GM06990 (cell line): Measurements from ENCODE around the gene IFIT3.
A peak's percentile ranks its signal among the peaks of the same experiment; 100 is the strongest.

Source experiments
- DNase-seq: peaks from one replicate; pipeline ENCODE4 v3.0.0-alpha.2; 2011; ENCODE audit not compliant: insufficient read length; ENCODE audit errors: extremely low read depth
- H3K27me3 ChIP-seq: replicated peaks from 2 replicates; pipeline ENCODE4 v1.6.0; 2011; ENCODE audit warnings: low read length; ENCODE audit not compliant: control insufficient read depth, insufficient read depth
- H3K36me3 ChIP-seq: 2 replicates; pipeline ENCODE4 v1.5.1; 2011; ENCODE audit warnings: low read length; ENCODE audit not compliant: control insufficient read depth, insufficient read depth
- H3K4me3 ChIP-seq: replicated peaks from 2 replicates; pipeline ENCODE4 v1.5.1; 2011; ENCODE audit warnings: low read depth, mild to moderate bottlenecking, control low read depth, low read length
- TF ChIP-seq, protein P1 (sequence below): IDR thresholded peaks from 2 replicates; pipeline ENCODE4 v1.5.1; 2011; ENCODE audit warnings: low read length, control low read depth, mild to moderate bottlenecking, inconsistent platforms; ENCODE audit not compliant: insufficient read depth, poor library complexity, severe bottlenecking

The IFIT3 gene

DNA sequence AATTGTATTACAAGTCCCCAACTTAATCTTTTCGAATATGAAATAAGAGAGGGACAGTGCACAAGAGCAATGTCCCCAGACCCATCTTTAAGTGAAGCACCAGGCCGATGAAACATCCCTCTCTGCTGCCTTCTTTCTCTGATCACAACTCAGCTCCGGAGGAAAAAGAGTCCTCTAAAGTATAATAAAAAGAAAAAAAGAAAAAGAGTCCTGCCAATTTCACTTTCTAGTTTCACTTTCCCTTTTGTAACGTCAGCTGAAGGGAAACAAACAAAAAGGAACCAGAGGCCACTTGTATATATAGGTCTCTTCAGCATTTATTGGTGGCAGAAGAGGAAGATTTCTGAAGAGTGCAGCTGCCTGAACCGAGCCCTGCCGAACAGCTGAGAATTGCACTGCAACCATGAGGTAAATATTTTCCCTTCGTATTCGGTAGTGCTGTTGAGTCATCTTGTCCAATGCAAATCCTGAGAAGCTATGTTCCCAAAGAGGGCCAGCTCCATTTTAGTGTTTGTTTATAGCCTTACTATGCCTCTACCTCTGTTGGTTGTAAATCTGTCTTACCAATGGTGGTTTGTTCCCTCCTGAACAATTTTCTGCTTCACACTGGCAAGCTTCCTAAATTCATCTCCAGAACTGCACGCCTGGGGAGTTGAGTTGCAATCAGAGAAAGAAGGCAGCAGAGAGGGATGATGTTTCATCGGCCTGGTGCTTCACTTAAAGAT is 25.9 kb upstream of the IFIT3 start, which contains the start of gene IFIT2:
Gene IFIT2 (plus strand): TSS at position 326 of the 725 bp plus-strand sequence. CDS start 78 bp downstream, at position 404.
- H3K27me3 ChIP-seq: no peaks in the 10 kb centered on the region
- TF ChIP-seq, protein P1, sequence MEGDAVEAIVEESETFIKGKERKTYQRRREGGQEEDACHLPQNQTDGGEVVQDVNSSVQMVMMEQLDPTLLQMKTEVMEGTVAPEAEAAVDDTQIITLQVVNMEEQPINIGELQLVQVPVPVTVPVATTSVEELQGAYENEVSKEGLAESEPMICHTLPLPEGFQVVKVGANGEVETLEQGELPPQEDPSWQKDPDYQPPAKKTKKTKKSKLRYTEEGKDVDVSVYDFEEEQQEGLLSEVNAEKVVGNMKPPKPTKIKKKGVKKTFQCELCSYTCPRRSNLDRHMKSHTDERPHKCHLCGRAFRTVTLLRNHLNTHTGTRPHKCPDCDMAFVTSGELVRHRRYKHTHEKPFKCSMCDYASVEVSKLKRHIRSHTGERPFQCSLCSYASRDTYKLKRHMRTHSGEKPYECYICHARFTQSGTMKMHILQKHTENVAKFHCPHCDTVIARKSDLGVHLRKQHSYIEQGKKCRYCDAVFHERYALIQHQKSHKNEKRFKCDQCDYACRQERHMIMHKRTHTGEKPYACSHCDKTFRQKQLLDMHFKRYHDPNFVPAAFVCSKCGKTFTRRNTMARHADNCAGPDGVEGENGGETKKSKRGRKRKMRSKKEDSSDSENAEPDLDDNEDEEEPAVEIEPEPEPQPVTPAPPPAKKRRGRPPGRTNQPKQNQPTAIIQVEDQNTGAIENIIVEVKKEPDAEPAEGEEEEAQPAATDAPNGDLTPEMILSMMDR: no peak
- peaks cover 1% of the 10 kb centered on the region; the same call in 1 of the 2 replicates for H3K36me3 ChIP-seq
- DNase-seq: peak; percentile 66
- H3K4me3 ChIP-seq: peak within 1 kb of the TSS; percentile 64

DNA sequence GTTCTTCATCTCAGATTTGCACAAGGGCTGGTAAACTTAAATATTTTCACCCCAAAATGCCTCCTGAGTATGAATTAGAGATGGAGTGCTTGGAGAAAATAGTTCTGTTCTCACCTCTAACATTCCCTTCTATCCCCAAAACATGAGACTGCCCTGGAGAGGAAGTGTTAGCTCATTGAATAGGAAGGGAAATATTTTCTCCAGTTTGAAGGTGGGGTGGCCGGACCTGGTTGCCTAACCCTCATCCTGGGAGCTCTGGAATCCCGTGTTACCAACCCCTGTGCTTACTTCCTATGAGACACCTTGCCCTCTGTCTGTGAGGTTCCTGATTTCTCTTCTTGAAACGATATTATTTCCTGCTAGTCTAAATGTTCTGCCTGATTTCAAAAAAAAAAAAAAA is 25.2 kb upstream of the IFIT3 start:
- peaks cover 1% of the 10 kb centered on the region for H3K36me3 ChIP-seq
- TF ChIP-seq, protein P1: no peak
- DNase-seq: no peak
- H3K4me3 ChIP-seq: peak overlapping the region; percentile 64
- H3K27me3 ChIP-seq: no peaks in the 10 kb centered on the region

DNA sequence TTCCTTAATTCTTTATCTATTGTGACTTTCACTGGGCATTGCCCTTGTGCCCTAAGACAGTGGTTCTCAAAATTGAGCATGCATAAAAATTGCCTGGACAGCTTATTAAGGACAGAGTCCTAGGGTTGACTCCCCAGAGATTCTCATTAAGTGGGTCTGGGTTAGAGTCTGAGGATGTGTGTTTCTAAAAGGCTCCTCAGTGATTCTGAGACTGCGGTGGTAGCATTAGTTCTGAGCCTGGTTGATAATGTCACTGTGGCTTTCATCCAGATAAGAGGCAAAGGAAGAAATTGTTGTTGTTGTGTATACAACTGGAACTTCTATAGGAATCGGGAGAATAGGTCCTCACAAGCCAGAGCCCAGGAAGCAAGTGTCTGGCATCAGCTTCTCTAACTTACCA is 24.6 kb upstream of the IFIT3 start:
- H3K27me3 ChIP-seq: no peaks in the 10 kb centered on the region
- H3K4me3 ChIP-seq: peak overlapping the region; percentile 50
- no peak for DNase-seq
- H3K36me3 ChIP-seq: peaks cover 1% of the 10 kb centered on the region
- TF ChIP-seq, protein P1: no peak

DNA sequence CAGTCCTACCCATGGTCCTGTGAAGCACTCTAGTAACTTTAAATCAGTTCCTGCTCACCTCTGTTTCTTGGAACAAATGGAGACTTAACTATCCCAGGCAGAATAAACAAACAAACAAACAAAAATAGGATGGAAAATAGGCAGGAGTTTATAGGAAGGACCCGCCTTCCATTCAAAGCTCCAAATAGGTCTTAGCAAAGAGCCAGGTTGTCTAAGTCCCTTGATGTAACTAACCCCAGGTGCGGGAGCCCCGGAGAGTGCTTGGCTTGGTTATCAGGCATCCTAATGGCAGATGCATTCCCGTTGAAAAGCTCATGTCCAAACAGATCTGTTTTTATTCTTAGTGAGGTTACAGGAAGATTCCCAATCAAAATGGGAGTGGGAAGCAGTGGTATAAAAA is 23.8 kb upstream of the IFIT3 start:
- no peak overlapping the region for H3K4me3 ChIP-seq
- no peak for DNase-seq
- TF ChIP-seq, protein P1: no peak
- no peaks in the 10 kb centered on the region for H3K27me3 ChIP-seq
- peaks cover 1% of the 10 kb centered on the region for H3K36me3 ChIP-seq

DNA sequence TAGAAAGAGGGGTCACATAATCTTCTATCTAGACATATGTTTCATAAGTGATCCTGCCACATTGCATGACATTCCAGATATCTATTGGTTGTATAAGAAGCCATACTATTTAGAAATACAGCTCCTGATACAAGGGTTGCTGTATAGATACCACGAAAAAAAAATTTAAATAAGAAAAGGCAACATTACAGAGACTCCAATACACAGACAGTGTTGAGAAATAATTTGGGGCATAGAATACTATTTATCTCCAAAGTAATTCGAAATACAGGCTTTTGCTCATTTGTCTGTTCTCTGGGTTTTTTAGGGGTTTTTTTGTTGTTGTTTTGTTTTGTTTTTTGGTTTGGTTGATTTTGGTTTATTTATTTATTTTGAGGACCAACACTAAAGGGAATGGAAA is 23.4 kb upstream of the IFIT3 start:
- TF ChIP-seq, protein P1: no peak
- Histone ChIP-seq H3K4me3 (no peak overlapping the region), H3K36me3 (peaks cover 1% of the 10 kb centered on the region), H3K27me3 (no peaks in the 10 kb centered on the region)
- no peak for DNase-seq
